AG04449 (cell line): ENCODE measurements around the gene LRRC56.
"Not testable (repeated sequence)": the region's sequence is repeated elsewhere in the genome, so short reads cannot be mapped to it uniquely, and the experiment has no call there.

Experiments
- CTCF ChIA-PET: fragments of 350-600 bp; formaldehyde crosslinking; extraction: SDS; loops from one replicate; lab custom pipeline; 2021; ENCODE audit warnings: antibody characterized with exemption; lab: Yijun Ruan, JAX
- POLR2A ChIA-PET: fragments of 400-600, 350-600 bp; formaldehyde crosslinking; extraction: SDS; loops from one replicate; lab custom pipeline; 2020; ENCODE audit warnings: antibody characterized with exemption, inconsistent platforms; lab: Yijun Ruan, JAX
- DNase-seq: peaks from one replicate; pipeline ENCODE4 v3.0.0-alpha.2; 2010; ENCODE audit warnings: low read depth, low spot score
- H3K4me3 ChIP-seq: 2 replicates; pipeline ENCODE4 v1.5.1; 2011; ENCODE audit warnings: low read depth, mild to moderate bottlenecking, control low read depth, low read length
- TF ChIP-seq, protein P1 (sequence below): IDR thresholded peaks from one replicate; pipeline ENCODE4 v1.5.1; 2011; ENCODE audit warnings: mild to moderate bottlenecking, moderate library complexity, low read length, control low read depth, inconsistent platforms; ENCODE audit not compliant: insufficient read depth; ENCODE audit errors: missing control alignments

LRRC56 gene

DNA sequence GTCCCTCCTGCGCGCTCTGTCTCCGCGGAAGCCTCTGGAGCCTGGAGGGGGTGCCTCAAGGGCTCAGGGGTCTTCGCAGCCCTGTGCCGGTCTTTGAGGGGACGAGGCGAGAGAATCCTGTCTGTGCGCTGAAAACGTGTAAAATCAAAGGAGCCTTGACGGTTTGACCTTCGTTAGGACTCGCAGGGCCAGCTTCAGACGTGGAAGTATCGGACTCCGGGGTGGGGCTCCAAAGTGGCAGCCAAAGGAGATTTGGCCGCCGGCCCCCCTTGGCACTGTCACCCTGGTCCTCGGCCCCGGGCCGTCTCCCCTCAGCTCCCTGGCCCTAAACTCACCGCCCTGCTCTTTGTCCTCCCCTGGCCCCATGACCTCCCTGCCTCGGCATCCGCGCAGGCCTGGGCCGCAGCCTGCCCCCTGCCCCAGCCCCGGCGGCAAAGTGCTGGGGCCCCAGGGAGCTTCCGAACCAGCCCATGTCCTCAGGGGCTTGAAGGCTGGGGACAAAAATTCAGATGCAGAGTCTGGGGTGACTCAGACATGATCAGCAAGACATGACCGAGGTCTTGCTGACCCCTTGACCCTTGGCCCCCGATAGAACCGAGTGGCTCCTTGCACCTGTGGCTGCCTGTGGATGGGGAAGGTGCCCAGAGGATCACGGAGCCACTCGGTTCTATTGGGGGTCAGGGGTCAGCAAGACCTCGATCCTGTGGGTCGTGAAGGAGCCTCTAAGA, 32.0 kb downstream of the LRRC56 start:
- POLR2A ChIA-PET: interaction anchor here (0.6 kb wide), 1 partner anchor 18 kb away, joined by 3 read pairs; no protein-coding TSS in a partner anchor
- TF ChIP-seq, protein P1, sequence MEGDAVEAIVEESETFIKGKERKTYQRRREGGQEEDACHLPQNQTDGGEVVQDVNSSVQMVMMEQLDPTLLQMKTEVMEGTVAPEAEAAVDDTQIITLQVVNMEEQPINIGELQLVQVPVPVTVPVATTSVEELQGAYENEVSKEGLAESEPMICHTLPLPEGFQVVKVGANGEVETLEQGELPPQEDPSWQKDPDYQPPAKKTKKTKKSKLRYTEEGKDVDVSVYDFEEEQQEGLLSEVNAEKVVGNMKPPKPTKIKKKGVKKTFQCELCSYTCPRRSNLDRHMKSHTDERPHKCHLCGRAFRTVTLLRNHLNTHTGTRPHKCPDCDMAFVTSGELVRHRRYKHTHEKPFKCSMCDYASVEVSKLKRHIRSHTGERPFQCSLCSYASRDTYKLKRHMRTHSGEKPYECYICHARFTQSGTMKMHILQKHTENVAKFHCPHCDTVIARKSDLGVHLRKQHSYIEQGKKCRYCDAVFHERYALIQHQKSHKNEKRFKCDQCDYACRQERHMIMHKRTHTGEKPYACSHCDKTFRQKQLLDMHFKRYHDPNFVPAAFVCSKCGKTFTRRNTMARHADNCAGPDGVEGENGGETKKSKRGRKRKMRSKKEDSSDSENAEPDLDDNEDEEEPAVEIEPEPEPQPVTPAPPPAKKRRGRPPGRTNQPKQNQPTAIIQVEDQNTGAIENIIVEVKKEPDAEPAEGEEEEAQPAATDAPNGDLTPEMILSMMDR: no peak
- no peak for DNase-seq
- H3K4me3 ChIP-seq: peak overlapping the region; percentile 65
- CTCF ChIA-PET: interaction anchor here (0.6 to 1.1 kb wide), 2 partner anchors 22 to 279 kb away, joined by 3 read pairs; no protein-coding TSS in a partner anchor

DNA sequence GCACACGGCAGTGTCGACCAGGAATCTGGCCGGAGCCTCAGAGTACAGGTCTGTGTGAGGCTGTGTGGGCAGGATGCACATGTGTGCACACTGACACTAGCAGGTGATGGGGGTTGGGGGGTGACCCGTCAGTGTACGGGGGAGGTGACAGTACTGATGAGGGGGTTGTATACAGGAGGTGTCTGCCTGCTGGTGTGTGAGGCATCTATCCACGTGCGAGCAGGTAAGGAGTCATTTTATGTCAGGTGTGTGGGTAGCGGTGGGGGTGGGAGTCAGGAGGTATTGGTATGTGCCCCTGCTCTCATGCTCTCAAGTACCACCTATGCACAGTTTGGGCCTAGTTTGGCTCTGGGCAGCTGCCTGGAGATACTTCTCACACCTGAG, 34.5 kb downstream of the LRRC56 start:
- POLR2A ChIA-PET: no interaction called here
- DNase-seq: no peak
- H3K4me3 ChIP-seq: no peak overlapping the region
- CTCF ChIA-PET: no interaction called here
- TF ChIP-seq, protein P1: no peak

DNA sequence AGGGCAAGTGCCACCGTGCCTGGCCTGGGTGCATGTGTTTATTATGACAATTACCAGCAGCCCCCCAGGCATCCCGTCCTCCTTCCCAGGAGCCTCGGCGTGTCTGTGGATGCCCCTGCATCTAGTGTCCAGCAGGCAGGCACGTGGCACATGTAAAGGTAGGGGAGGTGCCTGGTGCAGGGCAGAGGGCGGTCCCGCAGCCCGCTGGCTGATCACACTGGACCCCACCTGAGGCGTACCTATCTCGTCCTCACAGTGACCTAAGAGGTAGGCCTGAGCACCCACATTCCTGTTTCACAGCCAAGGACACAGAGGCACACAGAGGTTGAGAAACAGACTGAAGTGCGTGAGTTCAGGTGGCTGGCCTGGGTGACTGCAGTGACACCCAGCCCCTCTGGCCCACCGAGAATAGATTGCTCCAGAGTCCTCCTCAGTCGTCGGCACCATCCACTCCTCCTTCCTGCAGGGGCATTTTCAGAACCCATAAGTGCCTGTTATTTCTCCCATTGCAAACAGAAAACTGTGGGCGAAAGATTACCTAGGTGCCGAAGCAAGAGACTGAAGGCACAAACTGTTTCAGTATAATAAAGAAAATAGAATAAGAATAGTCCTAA, 35.9 kb downstream of the LRRC56 start:
- DNase-seq: no peak
- POLR2A ChIA-PET: no interaction called here
- CTCF ChIA-PET: no interaction called here
- TF ChIP-seq, protein P1: no peak
- no peak overlapping the region for H3K4me3 ChIP-seq

DNA sequence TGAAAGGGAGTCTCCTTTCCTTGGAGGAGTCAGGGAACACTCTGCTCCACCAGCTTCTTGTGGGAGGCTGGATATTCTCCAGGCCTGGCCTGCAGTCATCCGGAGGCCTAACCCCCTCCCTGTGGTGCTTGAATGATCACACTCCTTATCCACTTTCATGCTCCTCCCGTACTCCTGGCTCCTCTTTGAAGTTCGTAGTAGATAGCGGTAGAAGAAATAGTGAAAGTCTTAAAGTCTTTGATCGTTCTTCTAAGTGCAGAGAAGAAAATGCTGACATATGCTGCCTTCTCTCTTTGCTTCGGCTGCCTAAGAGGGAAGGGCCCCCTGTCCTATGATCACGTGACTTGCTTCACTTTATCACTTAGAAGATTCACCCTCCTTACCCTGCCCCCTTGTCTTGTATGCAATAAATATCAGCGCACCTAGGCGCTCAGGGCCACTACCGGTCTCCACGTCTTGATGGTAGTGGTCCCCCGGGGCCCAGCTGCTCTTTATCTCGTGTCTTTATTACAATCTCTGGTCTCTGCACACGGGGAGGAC, 36.8 kb downstream of the LRRC56 start:
- DNase-seq, H3K4me3 ChIP-seq, POLR2A ChIA-PET, CTCF ChIA-PET: not testable (repeated sequence)

DNA sequence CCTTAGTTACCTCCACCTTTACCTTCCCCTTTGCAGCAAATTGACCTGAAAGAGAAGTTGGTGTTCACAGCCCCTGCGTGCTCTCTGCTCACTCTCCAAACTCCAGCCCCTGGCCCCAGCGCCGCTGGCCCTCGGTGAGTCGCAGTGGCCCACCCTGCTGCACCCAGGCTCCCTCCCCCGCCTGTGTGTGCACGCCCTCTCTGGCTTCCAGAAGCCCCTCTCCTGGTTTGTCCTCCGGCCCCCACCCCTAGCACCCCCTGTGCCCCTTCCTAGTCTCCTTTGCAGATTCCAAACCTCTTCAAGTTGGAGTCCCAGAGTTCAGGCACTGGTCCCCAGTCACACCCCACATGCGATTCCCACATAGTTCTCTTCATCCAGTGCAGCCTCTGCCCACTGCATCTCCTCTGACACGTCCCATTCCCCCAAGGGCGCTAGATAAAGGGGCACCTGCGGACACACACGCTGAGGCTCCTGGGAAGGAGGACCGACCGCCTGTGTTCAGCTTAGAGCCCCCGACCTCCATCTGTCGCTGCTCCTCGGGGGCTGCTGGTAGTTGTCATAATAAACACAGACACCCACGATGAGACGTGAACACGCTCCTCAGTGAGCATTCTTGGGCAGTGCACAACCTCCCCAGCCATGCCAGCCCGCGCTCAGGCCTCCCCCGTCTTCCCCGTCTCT, 37.4 kb downstream of the LRRC56 start:
- H3K4me3 ChIP-seq: peak overlapping the region; percentile 72
- no peak for DNase-seq
- ChIA-PET POLR2A (interaction anchor here (1.1 to 1.4 kb wide), 4 partner anchors 13 to 122 kb away, joined by 4 read pairs; partner anchors contain the start of gene HRAS), CTCF (no interaction called here)
- TF ChIP-seq, protein P1: no peak

DNA sequence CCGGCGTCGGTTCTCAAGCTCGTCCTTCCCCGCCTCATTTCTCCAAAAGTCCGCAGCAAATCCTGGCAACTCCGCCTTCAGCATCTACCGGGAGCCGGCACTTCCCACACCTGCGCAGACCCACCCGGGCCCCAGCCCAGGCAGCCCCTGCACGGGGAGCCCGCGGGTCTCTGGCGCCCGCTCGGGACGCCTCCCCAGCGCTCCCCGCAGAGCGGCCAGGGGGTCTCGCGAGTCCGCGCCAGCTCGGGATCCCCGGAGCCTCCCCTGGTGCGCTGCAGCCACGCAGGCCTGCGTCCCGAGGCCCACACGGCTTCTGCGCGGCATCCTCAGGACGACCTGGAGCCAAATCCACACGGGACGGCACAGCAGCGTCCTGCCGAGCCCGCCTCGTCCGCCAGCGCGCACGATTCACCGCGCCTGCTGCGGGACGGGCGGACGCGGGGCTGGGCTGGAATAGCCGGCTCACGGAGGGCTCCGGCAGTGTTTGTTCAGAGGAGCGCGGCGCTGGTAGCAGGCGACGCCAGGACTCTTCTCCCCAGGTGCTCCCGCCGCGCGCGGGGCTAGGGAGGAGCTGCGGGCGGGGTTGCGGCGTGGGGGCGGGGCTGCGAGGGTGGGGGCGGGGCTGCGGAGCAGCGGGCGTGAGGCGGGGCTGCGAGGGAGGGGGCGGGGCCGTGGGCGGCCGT, 38.1 kb downstream of the LRRC56 start:
- ChIA-PET CTCF (interaction anchor here (0.8 to 0.9 kb wide), 2 partner anchors 16 to 21 kb away, joined by 3 to 4 read pairs; partner anchors contain the start of gene LMNTD2), POLR2A (interaction anchor here (0.9 to 1.4 kb wide), 6 partner anchors 10 to 121 kb away, joined by 3 to 4 read pairs (median 4); partner anchors contain the start of gene HRAS)
- no peak for DNase-seq

More for the DNA sequence above, 38.1 kb downstream of the LRRC56 start:
- peak overlapping the region; percentile 72 for H3K4me3 ChIP-seq
- TF ChIP-seq, protein P1: no peak
